Stomach smooth muscle (tissue), 2 donors: Measurements from ENCODE around the gene ITIH5.

Source experiments
- H3K27ac ChIP-seq: one replicate; pipeline ENCODE4 v1.7.0; 2013; ENCODE audit warnings: mild to moderate bottlenecking, low read length, inconsistent platforms
- H3K27me3 ChIP-seq, 2 donors: one replicate each; pipeline ENCODE4 v1.7.0; 2013; ENCODE audit warnings: low read length in 2 of 2; ENCODE audit not compliant: insufficient read depth in 2 of 2, control insufficient read depth in 1 of 2
- H3K36me3 ChIP-seq, 2 donors: one replicate each; pipeline ENCODE4 v1.7.0; 2013; ENCODE audit warnings: low read length in 2 of 2; ENCODE audit not compliant: control insufficient read depth in 2 of 2, insufficient read depth in 2 of 2
- H3K4me1 ChIP-seq: one replicate; pipeline ENCODE4 v1.7.0; 2013; ENCODE audit warnings: low read length; ENCODE audit not compliant: control insufficient read depth, insufficient read depth
- H3K4me3 ChIP-seq, 2 donors: one replicate each; pipeline ENCODE4 v1.7.0; 2013; ENCODE audit warnings: low read length in 2 of 2
- H3K9ac ChIP-seq, 2 donors: one replicate each; pipeline ENCODE4 v1.7.0; 2013; ENCODE audit warnings: low read length in 2 of 2, mild to moderate bottlenecking in 1 of 2
- H3K9me3 ChIP-seq, 2 donors: one replicate each; pipeline ENCODE4 v1.7.0; 2013; ENCODE audit warnings: low read length in 2 of 2; ENCODE audit not compliant: control insufficient read depth in 2 of 2
- donor health status: healthy.
- donor health status: Pancreatic carcinoma.

Gene ITIH5

GRCh38 chr10:7538970-7539654 lies 127.7 kb downstream of the ITIH5 start:
- Histone ChIP-seq H3K9ac (no peak overlapping the region), H3K27ac (no peak overlapping the region), H3K36me3 (no peaks in the 10 kb centered on the region), H3K9me3 (peaks cover 5 to 6% of the 10 kb centered on the region in 2 donors), H3K27me3 (no peaks in the 10 kb centered on the region), H3K4me3 (no peak overlapping the region), H3K4me1 (peaks cover 37% of the 10 kb centered on the region)

DNA sequence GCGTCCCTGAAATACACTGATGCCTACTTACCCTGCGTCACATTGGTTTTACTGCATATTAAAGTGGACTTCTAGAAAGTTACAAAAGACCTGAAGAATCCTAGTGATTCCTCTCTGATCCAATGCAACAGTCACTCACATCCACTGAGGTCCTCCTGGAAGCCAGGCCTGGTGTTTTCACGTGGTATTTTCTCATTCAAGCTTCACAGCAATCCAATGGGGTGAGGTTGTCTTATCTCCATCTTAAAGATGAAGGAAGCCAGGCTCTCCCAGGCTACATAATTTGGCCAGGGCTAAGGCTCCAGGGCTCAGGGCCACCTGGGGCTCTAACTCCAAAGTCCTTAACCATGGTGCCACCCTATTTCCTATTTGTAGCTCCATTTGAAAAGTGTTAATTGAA lies 129.6 kb downstream of the ITIH5 start:
- H3K4me3 ChIP-seq: no peak overlapping the region
- no peak overlapping the region for H3K9ac ChIP-seq
- peaks cover 5 to 6% of the 10 kb centered on the region in 2 donors for H3K9me3 ChIP-seq
- H3K4me1 ChIP-seq: peaks cover 17% of the 10 kb centered on the region
- no peak overlapping the region for H3K27ac ChIP-seq
- H3K36me3 ChIP-seq: no peaks in the 10 kb centered on the region
- H3K27me3 ChIP-seq: no peaks in the 10 kb centered on the region

- Histone ChIP-seq H3K27me3 (no peaks in the 10 kb centered on the region), H3K9me3 (peaks cover 5 to 6% of the 10 kb centered on the region in 2 donors), H3K27ac (no peak overlapping the region), H3K36me3 (no peaks in the 10 kb centered on the region), H3K4me1 (no peaks in the 10 kb centered on the region), H3K9ac (no peak overlapping the region), H3K4me3 (no peak overlapping the region)
Measured at GRCh38 chr10:7534480-7534852, 132.3 kb downstream of the ITIH5 start.

DNA sequence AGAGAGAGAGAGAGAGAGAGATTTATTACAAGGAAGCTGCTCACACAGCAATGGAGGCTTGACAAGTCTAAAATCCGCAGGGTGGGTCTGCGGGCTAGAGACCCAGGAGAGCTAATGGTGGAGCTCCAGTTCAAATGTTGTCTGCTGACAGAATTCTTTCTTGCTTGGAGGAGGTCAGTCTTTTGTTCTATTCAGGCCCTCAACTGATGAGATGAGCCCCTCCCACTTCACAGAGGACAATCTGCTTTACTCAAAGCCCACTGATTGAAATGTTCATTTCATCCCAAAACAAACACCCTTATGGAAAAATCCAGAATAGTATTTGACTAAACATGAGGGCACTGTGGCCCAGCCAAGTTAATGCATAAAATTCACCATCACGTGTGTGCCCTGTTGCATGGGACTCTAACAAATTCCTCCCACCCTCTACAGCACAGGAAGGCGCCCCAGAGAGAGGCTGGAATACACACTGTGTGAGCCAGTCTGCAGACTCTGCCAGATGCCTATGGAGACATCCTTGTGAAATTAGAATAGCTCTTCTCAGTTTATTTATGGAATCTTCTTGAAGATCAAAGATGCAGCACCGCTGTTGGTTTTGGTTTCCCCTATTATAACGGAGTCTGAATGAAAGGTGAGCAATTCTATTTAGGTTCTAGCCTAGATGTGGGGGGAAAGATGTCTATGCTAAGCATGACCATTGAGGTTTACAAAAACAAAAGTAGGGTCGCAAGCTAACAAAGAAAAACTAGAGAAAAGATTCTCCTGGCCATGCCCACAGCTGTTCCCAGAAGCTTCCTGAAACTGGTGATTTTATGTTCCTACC lies 132.9 kb downstream of the ITIH5 start:
- H3K27me3 ChIP-seq: no peaks in the 10 kb centered on the region
- H3K9me3 ChIP-seq: peaks cover 4 to 6% of the 10 kb centered on the region in 2 donors
- no peaks in the 10 kb centered on the region for H3K36me3 ChIP-seq
- no peak overlapping the region for H3K9ac ChIP-seq
- H3K4me1 ChIP-seq: no peaks in the 10 kb centered on the region
- H3K4me3 ChIP-seq: no peak overlapping the region
- H3K27ac ChIP-seq: no peak overlapping the region

DNA sequence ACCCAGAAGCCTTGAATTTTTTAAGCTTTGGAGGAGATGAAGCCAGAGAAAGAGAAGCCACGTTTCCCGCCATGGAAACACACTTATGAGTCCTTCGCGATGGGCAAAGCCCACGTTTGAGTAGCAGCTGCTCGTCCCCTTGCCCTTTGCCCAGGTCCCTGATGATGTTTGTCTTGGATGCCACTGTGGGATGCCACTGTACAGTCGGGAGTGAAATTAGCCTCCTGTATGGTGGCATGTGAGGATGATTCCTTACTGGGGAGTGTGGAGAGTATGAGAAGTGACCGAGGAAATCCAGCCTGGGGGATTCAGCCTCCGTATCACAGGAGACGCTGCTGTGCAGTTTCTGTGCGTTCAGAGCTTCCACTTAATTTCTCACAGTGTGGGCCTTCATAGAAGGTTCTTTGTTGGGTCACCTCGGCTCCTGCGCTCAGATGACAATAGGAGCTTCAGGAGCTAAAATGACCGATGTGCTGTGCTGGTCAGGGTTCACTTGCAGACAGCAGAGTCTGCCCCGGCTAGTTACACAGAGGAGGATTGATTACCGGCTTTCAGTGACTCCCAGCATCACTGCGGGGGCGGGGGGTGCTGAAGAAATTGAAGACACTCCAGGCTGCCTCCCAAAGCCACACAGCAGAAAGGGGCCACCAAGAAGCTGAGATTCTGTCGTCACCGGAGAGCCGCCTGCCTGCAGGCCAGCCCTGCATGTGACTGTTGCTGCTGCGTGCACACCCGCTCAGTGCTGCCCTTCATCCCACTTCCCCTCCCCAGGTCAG lies 133.9 kb downstream of the ITIH5 start:
- no peaks in the 10 kb centered on the region for H3K36me3 ChIP-seq
- no peak overlapping the region for H3K4me3 ChIP-seq
- no peak overlapping the region for H3K27ac ChIP-seq
- H3K27me3 ChIP-seq: no peaks in the 10 kb centered on the region
- H3K9ac ChIP-seq: no peak overlapping the region
- H3K4me1 ChIP-seq: no peaks in the 10 kb centered on the region
- no peaks in the 10 kb centered on the region for H3K9me3 ChIP-seq

- Histone ChIP-seq H3K36me3 (no peaks in the 10 kb centered on the region), H3K4me1 (no peaks in the 10 kb centered on the region), H3K27me3 (peaks cover 0 to 2% of the 10 kb centered on the region in 2 donors), H3K4me3 (no peak overlapping the region), H3K9ac (no peak overlapping the region), H3K9me3 (no peaks in the 10 kb centered on the region), H3K27ac (no peak overlapping the region)
Measured at GRCh38 chr10:7529638-7530037, 137.1 kb downstream of the ITIH5 start.

- no peaks in the 10 kb centered on the region for H3K36me3 ChIP-seq
- H3K9me3 ChIP-seq: no peaks in the 10 kb centered on the region
- H3K9ac ChIP-seq: no peak overlapping the region
- H3K4me1 ChIP-seq: no peaks in the 10 kb centered on the region
- H3K4me3 ChIP-seq: no peak overlapping the region
- peaks cover 3 to 10% of the 10 kb centered on the region in 2 donors for H3K27me3 ChIP-seq
- H3K27ac ChIP-seq: no peak overlapping the region
Measured at GRCh38 chr10:7527468-7527867, 139.3 kb downstream of the ITIH5 start.

GRCh38 chr10:7526017-7526400 lies 140.8 kb downstream of the ITIH5 start:
- no peaks in the 10 kb centered on the region for H3K4me1 ChIP-seq
- no peak overlapping the region for H3K4me3 ChIP-seq
- H3K9me3 ChIP-seq: no peaks in the 10 kb centered on the region
- H3K9ac ChIP-seq: no peak overlapping the region
- H3K36me3 ChIP-seq: no peaks in the 10 kb centered on the region
- H3K27me3 ChIP-seq: peaks cover 4 to 13% of the 10 kb centered on the region in 2 donors
- H3K27ac ChIP-seq: no peak overlapping the region

DNA sequence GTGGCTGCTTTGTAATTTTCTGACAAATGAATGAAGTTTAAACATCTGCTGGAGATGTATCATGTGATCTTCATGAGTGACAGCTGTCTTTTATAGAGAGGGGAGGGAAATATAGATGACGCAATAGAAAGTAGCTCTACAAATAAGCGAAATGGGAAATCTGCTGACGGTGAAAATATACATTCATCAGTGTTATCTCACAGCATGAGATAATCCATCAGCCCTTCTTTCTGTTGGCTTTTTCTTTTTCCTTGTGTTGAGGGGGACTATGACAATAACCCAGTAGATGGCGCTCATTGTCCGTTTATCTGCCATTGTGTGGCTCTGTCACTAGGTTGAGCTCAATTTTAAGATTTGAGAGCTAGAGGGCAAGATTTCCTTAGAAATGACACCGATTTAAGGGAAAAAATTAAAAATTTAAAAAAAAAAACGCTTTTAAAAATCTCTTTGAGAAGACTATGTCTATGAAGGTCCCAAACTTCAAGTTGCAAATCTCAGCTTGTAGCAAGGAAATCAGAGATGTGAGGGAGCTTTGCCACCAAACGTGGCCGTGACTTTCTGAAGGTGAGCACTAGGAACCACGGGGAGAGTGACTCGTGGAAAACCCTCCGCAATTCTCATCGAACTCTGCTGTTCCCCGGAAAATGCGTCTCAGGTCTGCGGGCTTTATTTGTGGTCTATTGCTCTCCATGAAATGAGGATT lies 141.3 kb downstream of the ITIH5 start:
- H3K27me3 ChIP-seq: peaks cover 4 to 13% of the 10 kb centered on the region in 2 donors
- no peaks in the 10 kb centered on the region for H3K4me1 ChIP-seq
- no peaks in the 10 kb centered on the region for H3K36me3 ChIP-seq
- no peak overlapping the region for H3K27ac ChIP-seq
- H3K9me3 ChIP-seq: no peaks in the 10 kb centered on the region
- no peak overlapping the region for H3K4me3 ChIP-seq
- H3K9ac ChIP-seq: no peak overlapping the region

DNA sequence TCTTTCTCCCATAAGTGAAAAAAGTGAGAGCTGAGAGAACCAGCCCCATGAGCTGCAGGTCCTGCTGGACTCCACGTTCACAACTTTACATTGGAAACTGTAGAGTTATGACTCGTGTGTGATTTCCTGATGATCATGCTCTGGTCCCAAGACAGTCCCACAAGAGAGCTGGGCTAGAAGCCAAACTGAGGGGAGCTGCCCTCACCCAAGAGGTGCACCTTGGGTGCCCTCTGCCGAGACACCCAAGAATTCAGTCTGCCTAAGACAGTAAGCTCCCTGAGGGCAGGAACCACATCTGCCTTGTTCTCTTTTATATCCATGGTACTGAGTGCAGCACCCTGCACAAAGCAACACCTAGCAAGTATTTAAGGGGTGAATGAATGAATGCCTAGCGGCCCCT lies 143.1 kb downstream of the ITIH5 start:
- Histone ChIP-seq H3K9ac (no peak overlapping the region), H3K27ac (no peak overlapping the region), H3K4me1 (no peaks in the 10 kb centered on the region), H3K27me3 (peaks cover 4 to 13% of the 10 kb centered on the region in 2 donors), H3K4me3 (no peak overlapping the region), H3K9me3 (no peaks in the 10 kb centered on the region), H3K36me3 (no peaks in the 10 kb centered on the region)
